GM12865 (cell line): ENCODE data around the gene RASGEF1C.

ENCODE experiments used
- DNase-seq: peaks from one replicate; pipeline ENCODE4 v3.0.0; 2010; ENCODE audit warnings: low read depth
- H3K4me3 ChIP-seq: 2 replicates; pipeline ENCODE4 v1.5.1; 2011; ENCODE audit warnings: mild to moderate bottlenecking, low read depth, low read length, control low read depth
- CTCF ChIP-seq: IDR thresholded peaks from 2 replicates; pipeline ENCODE4 v1.5.1; 2011; ENCODE audit warnings: low read length, control low read depth, low read depth, inconsistent platforms; ENCODE audit not compliant: insufficient read depth; ENCODE audit errors: missing control alignments

RASGEF1C gene

GRCh38 chr5:180153099-180153498 is 55.9 kb downstream of the RASGEF1C start:
- DNase-seq = no peak
- TF ChIP-seq CTCF = no peak
- H3K4me3 ChIP-seq = no peak overlapping the region

DNA sequence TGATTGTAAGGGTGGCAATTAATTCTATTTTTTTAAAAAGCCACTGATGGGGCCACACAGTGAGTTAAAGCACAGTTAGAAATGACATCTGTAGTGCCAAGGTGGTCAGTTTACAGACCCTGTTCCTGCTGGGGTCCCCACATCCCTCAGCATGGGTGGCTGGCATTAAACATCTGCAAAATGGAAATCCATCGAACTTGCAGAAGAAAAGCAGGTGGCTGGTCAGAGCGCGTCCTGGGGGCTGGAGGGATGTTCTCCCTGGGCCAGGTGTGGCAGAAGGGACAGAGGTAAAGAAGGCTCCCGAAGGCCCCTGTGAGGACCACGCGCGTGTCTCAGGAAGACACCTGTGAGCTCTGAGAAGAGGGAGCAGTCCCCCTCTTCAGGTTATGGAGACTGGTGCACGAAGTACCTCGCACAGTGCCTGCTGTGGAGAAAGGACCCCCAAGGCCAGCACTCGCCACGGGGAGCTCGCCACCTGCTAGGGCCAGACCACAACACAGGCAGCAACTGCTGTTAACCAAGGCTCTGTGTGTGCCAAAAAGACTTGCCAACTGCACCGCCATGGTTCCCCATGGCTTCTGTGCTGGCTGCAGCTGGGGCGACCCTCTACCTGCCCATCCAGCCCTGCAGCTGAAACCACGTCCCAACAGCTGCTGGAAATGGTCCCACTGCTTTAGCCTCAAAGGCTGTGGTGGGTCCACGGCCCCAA is 65.2 kb downstream of the RASGEF1C start:
- no peak overlapping the region for H3K4me3 ChIP-seq

DNA sequence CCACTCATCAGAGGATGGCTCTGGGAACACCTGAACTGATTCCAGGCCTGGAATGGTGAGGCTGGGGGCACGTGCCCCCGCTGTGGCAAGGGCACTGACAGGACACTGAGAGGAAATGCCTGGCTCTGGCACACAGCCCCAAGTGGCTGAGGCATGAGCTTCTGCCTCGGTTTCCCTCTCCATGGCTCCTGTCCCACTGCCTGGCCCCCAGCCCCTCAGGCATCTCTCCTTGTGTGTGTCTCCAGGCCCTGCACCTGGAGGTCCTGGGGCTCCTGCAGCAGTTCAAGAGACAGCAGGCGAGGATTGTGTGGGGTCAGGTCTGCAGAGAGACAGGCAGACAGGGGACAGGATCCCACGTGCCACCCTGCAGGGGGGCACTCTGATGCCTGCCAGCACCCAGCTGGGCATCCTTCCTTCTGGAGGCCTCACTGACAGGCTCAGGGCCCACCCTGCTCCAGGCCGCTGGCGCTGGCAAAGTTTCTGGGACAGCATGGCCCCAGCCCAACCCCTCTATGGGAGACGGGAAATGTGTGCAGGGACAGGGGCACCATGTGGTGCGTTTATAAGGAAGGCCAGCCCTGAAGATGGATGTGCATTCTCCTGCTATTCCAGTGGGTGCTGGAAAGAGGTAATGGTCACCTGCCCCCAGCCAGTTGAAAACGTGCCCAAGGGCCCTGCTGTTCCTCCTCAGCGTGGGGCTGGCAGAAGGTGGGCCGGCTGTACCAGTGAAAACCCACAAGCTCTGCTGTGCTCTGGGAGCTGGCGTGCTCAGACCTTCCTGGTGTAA is 66.0 kb downstream of the RASGEF1C start:
- no peak for TF ChIP-seq CTCF
- no peak for DNase-seq

More for the DNA sequence above, 65.2 kb downstream of the RASGEF1C start:
- TF ChIP-seq CTCF = no peak
- DNase-seq = no peak

DNA sequence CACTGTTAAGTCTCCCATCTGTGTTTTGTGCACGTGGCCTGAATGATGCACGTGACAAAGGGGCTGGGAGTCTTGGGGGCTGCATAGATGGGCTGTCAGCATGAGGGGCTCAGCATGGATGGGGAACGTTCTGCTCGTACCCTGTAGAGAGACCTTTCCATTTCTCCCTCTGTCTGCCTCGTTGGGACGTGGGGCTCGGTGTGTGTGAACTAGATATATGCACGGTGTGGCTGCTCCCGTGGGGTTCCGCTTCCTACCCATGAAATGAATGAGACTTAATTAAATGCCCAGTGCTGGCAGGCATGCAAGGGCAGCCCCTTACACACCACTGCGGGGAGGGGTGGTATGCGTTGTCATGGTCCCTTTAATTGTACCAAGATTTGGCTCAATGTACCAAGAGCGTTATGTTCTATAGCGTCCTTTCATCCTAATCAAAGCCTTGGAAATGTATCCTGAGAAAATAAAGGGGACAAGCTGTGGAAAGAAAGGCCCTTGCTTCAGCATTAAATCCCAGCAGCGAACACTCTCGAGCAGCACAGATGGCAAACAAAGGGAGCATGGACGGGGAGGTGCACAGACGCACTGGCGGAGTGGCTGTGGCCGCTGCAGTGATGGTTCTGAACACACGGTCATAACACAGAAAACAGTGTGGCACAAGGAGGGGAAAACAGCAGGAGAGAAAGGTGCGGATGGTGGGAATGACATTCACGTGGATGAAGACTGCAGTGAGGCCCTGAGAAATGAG is 66.8 kb downstream of the RASGEF1C start:
- TF ChIP-seq CTCF = no peak
- DNase-seq = no peak
- H3K4me3 ChIP-seq = no peak overlapping the region

More for the DNA sequence above, 66.0 kb downstream of the RASGEF1C start:
- H3K4me3 ChIP-seq = no peak overlapping the region

DNA sequence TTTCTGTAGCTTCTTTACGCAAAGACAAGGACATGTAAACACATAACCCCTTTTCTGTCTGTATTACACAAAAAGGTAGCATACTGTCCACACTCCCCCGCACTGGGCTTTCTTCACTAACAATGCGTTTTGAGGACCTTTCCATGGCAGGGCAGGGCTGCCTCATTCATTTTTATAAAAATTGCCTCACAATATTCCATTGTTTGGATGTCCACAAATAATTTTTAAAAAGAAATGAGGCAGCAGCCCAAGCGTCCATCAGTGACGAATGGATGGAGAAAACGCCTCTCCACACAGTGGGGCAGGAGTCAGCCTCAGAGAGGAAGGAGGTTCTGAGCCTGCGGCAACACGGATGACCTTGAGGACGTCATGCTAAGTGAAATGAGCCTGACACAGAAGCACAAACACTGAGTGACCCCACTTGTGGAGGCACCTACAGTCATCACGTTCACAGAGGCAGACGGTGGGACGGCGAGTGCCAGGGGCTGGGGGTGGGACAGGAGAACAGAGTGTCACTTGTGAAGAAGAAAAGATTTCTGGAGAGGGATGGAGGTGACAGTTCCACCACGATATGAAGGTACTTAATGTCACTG is 67.8 kb downstream of the RASGEF1C start:
- no peak overlapping the region for H3K4me3 ChIP-seq
- DNase-seq = no peak
- no peak for TF ChIP-seq CTCF

DNA sequence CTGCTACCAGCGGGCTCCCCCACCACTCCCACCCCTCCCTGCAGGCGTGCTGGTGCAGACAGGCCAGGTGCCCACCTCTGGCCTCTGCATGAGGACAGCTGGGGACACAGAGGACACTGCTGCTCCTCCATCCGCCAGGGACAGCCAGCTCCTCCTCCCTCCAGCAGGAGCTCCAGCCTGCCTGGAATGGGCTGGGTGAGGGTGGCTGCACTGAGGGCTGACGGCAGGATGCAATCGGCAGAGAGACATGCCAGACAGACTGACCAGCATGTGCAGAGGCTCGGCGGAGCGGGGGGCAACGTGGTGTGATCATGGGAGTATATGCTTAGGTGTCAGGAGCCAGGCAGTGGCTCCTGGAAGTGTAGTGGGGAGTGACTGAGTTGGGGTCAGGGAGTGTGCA is 68.4 kb downstream of the RASGEF1C start:
- DNase-seq = no peak
- TF ChIP-seq CTCF = no peak
- H3K4me3 ChIP-seq = no peak overlapping the region
